ENCODE data around the gene CDK13.

DNA sequence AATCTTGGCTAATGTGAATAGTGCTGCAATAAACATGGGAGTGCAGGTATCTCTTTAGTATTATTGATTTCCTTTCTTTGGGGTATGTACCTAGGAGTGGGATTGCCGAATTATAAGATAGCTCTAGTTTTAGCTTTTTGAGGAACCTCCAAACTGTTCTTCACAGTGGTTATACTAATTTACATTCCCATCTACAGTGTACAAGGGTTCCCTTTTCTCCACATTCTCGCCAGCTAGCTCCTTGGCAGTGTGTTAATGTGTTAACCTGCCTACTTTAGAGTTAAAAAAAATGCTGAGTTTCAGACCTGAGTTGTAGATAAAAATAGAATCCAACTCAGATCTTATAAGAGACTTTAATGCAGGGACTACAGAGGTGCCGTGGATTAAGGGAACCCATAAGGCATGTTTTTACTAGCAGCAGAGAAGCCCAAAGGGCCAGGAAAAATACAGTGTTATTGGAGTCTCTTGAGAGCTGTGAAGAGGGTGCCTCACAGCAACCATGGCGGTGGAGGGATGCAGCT lies 35.4 kb downstream of the CDK13 start:
- TF ChIP-seq ZNF24 (tag by site-specific recombination; IDR thresholded peaks at IDR 0.05) (no peak), SCRT1 (tag by site-specific recombination; IDR thresholded peaks at IDR 0.05; ENCODE audit: borderline replicate concordance) (no peak), YY1 (tag by site-specific recombination; IDR thresholded peaks at IDR 0.05) (no peak), ZNF23 (tag by site-specific recombination; IDR thresholded peaks at IDR 0.05; ENCODE audit: borderline replicate concordance) (no peak), ZNF423 (tag by site-specific recombination; IDR thresholded peaks at IDR 0.05) (no peak), ZNF211 (tag by site-specific recombination; IDR thresholded peaks at IDR 0.05; ENCODE audit: low read depth) (no peak)
- TF ChIP-seq, protein P1, sequence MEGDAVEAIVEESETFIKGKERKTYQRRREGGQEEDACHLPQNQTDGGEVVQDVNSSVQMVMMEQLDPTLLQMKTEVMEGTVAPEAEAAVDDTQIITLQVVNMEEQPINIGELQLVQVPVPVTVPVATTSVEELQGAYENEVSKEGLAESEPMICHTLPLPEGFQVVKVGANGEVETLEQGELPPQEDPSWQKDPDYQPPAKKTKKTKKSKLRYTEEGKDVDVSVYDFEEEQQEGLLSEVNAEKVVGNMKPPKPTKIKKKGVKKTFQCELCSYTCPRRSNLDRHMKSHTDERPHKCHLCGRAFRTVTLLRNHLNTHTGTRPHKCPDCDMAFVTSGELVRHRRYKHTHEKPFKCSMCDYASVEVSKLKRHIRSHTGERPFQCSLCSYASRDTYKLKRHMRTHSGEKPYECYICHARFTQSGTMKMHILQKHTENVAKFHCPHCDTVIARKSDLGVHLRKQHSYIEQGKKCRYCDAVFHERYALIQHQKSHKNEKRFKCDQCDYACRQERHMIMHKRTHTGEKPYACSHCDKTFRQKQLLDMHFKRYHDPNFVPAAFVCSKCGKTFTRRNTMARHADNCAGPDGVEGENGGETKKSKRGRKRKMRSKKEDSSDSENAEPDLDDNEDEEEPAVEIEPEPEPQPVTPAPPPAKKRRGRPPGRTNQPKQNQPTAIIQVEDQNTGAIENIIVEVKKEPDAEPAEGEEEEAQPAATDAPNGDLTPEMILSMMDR (tag by site-specific recombination; IDR thresholded peaks at IDR 0.05): no peak
- TF ChIP-seq, protein P2, sequence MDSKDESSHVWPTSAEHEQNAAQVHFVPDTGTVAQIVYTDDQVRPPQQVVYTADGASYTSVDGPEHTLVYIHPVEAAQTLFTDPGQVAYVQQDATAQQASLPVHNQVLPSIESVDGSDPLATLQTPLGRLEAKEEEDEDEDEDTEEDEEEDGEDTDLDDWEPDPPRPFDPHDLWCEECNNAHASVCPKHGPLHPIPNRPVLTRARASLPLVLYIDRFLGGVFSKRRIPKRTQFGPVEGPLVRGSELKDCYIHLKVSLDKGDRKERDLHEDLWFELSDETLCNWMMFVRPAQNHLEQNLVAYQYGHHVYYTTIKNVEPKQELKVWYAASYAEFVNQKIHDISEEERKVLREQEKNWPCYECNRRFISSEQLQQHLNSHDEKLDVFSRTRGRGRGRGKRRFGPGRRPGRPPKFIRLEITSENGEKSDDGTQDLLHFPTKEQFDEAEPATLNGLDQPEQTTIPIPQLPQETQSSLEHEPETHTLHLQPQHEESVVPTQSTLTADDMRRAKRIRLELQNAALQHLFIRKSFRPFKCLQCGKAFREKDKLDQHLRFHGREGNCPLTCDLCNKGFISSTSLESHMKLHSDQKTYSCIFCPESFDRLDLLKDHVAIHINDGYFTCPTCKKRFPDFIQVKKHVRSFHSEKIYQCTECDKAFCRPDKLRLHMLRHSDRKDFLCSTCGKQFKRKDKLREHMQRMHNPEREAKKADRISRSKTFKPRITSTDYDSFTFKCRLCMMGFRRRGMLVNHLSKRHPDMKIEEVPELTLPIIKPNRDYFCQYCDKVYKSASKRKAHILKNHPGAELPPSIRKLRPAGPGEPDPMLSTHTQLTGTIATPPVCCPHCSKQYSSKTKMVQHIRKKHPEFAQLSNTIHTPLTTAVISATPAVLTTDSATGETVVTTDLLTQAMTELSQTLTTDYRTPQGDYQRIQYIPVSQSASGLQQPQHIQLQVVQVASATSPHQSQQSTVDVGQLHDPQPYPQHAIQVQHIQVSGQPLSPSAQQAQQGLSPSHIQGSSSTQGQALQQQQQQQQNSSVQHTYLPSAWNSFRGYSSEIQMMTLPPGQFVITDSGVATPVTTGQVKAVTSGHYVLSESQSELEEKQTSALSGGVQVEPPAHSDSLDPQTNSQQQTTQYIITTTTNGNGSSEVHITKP (tag by site-specific recombination; IDR thresholded peaks at IDR 0.05): no peak
